22Rv1 (cell line): ENCODE data around the gene EVA1C.

Source experiments
- H3K27ac ChIP-seq: fragments of 450-650 bp; 2 replicates; pipeline ENCODE4 v1.5.1; 2017
- ZFX ChIP-seq: fragments of 450-650 bp; IDR thresholded peaks from 2 replicates; pipeline ENCODE4 v1.6.1; 2017; ENCODE audit warnings: antibody characterized with exemption, borderline replicate concordance
- TF ChIP-seq, protein P1 (sequence below): fragments of 450-650 bp; IDR thresholded peaks from 2 replicates; pipeline ENCODE4 v1.5.1; 2017; ENCODE audit warnings: mild to moderate bottlenecking

The EVA1C gene

DNA sequence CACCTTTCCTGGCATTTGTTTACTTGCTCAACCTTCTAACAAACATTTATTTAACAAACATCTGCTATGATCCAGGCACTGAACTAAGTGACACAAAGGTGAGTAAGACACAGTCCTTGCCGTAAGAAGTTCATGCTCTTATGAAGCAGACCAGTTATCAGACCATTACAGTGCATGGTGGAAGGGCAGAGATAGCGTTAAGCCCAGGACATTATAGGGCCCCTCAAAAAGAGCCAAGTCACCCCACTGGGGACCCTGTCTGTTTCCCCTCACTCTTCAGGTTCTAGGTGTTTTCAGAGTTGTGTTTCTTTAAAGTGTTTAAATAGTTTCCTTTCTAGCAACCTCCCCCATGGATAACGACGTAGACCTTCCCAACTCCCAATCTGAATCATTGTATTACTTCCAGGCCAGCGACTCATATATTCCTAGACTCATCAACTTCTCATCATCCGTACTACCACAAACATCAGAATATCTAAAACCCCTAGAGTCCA, 133.5 kb downstream of the EVA1C start:
- H3K27ac ChIP-seq, result no peak overlapping the region
- TF ChIP-seq, protein P1, sequence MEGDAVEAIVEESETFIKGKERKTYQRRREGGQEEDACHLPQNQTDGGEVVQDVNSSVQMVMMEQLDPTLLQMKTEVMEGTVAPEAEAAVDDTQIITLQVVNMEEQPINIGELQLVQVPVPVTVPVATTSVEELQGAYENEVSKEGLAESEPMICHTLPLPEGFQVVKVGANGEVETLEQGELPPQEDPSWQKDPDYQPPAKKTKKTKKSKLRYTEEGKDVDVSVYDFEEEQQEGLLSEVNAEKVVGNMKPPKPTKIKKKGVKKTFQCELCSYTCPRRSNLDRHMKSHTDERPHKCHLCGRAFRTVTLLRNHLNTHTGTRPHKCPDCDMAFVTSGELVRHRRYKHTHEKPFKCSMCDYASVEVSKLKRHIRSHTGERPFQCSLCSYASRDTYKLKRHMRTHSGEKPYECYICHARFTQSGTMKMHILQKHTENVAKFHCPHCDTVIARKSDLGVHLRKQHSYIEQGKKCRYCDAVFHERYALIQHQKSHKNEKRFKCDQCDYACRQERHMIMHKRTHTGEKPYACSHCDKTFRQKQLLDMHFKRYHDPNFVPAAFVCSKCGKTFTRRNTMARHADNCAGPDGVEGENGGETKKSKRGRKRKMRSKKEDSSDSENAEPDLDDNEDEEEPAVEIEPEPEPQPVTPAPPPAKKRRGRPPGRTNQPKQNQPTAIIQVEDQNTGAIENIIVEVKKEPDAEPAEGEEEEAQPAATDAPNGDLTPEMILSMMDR, result no peak
- no peak for TF ChIP-seq ZFX

DNA sequence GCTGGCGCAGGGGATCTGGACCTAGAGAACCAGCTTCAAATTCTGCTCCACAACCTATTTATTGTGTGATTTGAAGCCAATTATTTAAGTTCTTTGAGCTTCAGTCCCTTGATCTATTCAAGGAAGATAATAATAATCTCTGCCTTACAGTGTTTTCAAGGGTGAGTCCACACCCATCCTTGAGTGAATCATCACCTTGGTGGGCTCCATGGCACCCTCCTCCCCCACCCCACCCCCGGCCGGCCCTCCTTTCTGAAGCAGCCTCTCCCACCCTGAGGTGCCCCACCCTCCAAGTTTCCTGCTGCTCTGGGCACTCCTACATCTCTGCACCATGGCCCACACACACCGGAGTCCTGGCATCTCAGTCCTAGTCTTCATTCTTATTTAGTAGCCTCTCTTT, 134.5 kb downstream of the EVA1C start:
- H3K27ac ChIP-seq, result no peak overlapping the region
- TF ChIP-seq, protein P1, result no peak
- no peak for TF ChIP-seq ZFX

DNA sequence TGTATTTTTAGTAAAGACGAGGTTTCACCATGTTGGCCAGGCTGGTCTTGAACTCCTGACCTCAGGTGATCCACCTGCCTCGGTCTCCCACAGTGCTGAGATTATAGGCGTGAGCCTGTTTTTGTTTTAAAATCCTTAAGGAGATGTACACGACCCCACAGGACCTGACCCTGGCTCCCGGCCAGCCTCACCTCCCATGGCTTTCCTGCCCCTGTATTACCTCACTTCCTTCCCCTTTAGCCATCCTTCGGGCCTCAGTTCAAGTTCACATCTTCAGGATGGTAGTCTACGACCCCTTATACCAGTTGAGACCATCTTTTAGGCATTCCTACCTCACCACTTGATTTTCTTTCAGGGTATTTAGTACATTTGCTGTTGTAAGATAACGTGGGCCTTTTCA, 136.5 kb downstream of the EVA1C start:
- no peak overlapping the region for H3K27ac ChIP-seq

DNA sequence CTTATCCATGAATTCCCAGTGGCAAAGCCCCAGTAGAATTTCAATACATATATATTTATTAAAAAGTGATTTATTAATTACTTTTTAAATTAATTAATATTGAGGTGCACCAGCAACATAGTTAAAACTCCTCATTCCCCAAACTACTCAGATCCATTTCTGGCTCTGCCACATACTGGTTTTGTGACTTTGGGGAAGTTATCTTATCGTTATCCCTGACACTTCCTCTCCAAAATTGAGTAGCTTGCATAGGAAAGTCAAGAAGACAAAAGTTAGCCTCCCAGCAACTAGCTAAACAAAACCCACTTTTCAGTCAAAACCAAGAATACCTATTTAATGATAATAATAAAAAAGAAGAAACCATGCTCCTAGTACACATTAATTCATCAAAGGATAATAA, 136.9 kb downstream of the EVA1C start:
- no peak overlapping the region for H3K27ac ChIP-seq
- TF ChIP-seq ZFX, result no peak
- TF ChIP-seq, protein P1, result no peak

More for the DNA sequence above, 136.5 kb downstream of the EVA1C start:
- no peak for TF ChIP-seq ZFX
- TF ChIP-seq, protein P1, result no peak

DNA sequence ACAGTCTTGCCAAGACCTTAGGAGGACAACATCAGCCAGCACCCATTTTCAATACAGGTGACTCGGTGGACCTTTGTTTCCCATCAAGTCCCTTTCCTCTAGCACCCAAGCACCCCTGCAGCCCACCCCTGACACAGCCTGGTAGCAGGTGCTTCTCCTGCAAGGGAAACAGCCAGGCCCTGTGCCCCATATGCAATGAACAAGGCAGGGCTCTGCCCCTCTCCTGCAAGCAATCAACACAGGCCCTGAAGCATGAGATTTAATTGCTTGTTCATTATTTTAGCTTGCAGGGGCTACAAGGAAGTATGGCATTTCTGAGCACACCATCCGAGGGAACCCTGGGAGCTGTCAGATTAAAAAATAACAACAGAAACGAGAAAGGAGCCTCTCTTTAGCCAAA, 137.4 kb downstream of the EVA1C start:
- H3K27ac ChIP-seq, result no peak overlapping the region
- no peak for TF ChIP-seq ZFX
- TF ChIP-seq, protein P1, result no peak

DNA sequence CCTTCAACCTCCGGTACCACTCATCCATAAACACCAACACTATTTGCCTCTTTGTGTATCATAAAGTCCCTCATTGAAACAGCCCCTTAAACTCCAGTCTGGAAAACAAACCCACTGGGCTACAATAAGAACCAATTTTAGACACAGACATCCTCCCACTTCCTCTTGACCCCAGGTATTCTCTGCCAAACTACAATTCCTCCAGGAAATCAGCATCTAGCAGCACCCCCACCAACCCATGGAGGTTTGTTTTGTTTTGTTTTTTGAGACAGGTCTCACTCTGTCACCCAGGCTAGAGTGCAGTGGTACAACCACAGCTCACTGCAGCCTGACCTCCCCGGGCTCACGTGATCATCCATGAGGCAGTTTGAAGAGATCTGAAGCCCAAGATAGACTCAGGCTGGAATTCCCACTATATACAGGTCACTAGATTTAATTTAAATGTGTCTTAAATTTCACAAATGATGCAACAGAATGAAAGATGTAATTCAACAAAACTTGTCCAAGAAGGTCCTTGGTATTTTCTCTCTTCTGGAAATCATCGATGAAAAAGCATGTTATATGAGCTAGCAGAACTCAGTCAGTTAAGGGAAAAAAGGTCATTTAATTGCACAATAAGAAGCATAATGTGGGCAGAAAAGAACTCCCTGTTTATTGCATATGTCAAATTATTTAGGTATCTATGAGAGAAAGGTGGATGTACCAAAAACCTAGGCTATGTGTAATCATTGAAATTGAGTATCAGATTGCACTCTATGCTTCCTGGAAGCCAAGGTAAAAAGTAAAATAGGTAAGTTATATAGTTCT, 142.5 kb downstream of the EVA1C start:
- H3K27ac ChIP-seq, result no peak overlapping the region
- no peak for TF ChIP-seq ZFX
- TF ChIP-seq, protein P1, result no peak

DNA sequence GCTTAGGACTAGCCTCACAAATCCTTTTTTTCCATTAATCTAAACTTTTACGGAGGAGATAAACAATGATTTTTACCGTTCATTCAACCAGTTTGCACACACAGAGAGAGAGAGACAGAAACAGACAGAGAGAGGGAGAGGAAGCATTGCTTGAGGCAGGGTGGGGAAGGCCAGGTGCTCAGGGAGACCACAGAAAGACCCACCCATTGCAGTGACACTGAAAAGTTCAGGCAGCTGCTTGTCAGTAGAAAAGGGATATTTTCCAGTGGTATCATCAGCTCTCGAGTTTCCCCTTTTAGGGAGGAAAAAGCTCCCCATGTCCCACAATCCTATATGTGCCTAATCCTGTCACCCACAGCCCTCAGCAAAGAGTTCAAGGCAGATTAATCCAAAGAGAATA, 145.6 kb downstream of the EVA1C start:
- H3K27ac ChIP-seq, result no peak overlapping the region
- TF ChIP-seq, protein P1, result no peak
- no peak for TF ChIP-seq ZFX
